SK-N-MC (cell line): Measurements from ENCODE around the gene APOC3.

Experiments used
- EZH2 ChIP-seq: fragments of 200-600 bp; sonication (generic); IDR thresholded peaks from one replicate; pipeline ENCODE4 v1.6.1; 2017; ENCODE audit warnings: antibody characterized with exemption
- FOXP2 ChIP-seq: optimal IDR thresholded peaks from 2 replicates; pipeline ENCODE3; 2011; ENCODE audit warnings: mild to moderate bottlenecking, moderate library complexity; ENCODE audit not compliant: insufficient read depth; ENCODE audit errors: extremely low read length, control extremely low read depth
- POLR2AphosphoS5 ChIP-seq: IDR thresholded peaks from 2 replicates; pipeline ENCODE4 v1.6.1; 2012; ENCODE audit warnings: mild to moderate bottlenecking, low read depth, low read length, borderline replicate concordance

DNA sequence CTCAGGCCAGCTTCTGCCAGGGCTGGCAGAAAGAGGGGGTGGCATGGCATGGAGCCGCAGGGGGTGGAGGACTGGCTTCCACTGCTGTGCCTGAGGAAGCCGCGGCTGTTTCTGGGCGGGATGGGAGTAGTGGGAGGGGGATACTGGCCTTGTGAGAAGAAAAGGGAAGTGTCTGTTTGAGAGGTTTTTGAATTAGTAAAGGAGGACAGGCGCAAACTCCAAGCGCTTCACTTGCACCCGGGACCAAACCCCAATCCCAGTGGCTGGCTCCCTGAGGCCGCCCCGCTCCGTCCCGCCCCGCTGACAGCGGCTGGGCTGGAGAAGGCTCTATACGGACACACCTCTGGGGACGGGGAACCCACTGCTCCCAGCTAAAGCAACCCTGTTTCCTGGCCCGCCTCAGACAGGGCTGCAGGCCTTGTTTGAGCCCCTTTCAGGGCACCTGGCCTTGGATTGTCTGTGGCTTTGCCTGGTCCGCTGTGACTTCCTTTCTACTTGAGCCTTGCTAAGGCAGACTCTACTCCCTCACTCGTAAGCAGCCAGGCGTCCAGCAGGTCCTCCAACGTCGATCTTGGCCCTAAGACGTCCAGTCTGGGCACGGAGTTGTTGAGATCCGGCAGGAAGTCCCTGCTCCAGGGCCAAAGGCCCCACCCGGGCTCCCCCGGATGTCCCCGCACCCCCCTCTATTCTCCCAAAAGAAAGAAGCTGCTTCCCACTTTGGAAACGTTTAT lies 5.5 kb downstream of the APOC3 start:
- TF ChIP-seq POLR2AphosphoS5: no peak
- TF ChIP-seq EZH2: no peak
- TF ChIP-seq FOXP2: no peak
